Activated naive CD4-positive, alpha-beta T cell treated with anti-CD3 and anti-CD28 coated beads, Interleukin-2, amount 50 U/mL, for 24 hours (primary cell): ENCODE measurements around the gene PAK5.

Source experiments
- H3K27ac Mint-ChIP-seq: one replicate; pipeline ENCODE4 v1.8.0; 2021; ENCODE audit warnings: mild to moderate bottlenecking, mixed read lengths
- H3K27me3 Mint-ChIP-seq: one replicate; pipeline ENCODE4 v1.8.0; 2021; ENCODE audit warnings: mixed read lengths
- H3K36me3 Mint-ChIP-seq: one replicate; pipeline ENCODE4 v1.8.0; 2021; ENCODE audit warnings: mixed read lengths
- H3K4me1 Mint-ChIP-seq: one replicate; pipeline ENCODE4 v1.8.0; 2021; ENCODE audit warnings: mixed read lengths
- H3K4me3 Mint-ChIP-seq: one replicate; pipeline ENCODE4 v1.8.0; 2021; ENCODE audit warnings: mild to moderate bottlenecking, mixed read lengths
- H3K9me3 Mint-ChIP-seq: one replicate; pipeline ENCODE4 v1.8.0; 2021; ENCODE audit warnings: mixed read lengths

The PAK5 gene

GRCh38 chr20:9594284-9594875 is 244.5 kb downstream of the PAK5 start:
- H3K27me3 Mint-ChIP-seq, result no peaks in the 10 kb centered on the region
- H3K36me3 Mint-ChIP-seq, result no peaks in the 10 kb centered on the region
- H3K27ac Mint-ChIP-seq, result no peak overlapping the region
- no peaks in the 10 kb centered on the region for H3K9me3 Mint-ChIP-seq
- no peaks in the 10 kb centered on the region for H3K4me1 Mint-ChIP-seq
- no peak overlapping the region for H3K4me3 Mint-ChIP-seq

DNA sequence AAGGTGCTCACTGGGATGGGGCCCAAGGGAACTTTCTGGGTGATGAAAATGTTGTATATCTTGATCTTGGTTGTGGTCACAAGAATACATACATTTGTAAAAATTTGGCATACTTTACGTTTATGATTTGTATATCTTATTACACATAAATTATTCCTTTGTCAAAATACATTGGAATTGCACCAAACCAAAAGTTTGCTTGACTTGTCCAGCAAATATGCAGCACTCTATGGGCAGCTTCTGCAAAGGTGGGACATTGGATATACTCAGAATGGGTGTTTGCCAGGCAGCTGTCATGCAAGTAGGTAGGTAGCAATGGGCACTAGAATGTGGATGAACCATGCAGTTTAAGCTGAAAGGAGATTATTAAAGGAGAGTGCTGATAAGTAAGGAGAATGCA is 246.5 kb downstream of the PAK5 start:
- H3K4me3 Mint-ChIP-seq, result no peak overlapping the region
- H3K36me3 Mint-ChIP-seq, result no peaks in the 10 kb centered on the region
- no peaks in the 10 kb centered on the region for H3K4me1 Mint-ChIP-seq
- no peak overlapping the region for H3K27ac Mint-ChIP-seq
- H3K27me3 Mint-ChIP-seq, result no peaks in the 10 kb centered on the region
- no peaks in the 10 kb centered on the region for H3K9me3 Mint-ChIP-seq

- H3K27ac Mint-ChIP-seq, result no peak overlapping the region
- no peaks in the 10 kb centered on the region for H3K4me1 Mint-ChIP-seq
- no peaks in the 10 kb centered on the region for H3K36me3 Mint-ChIP-seq
- H3K27me3 Mint-ChIP-seq, result peaks cover 2% of the 10 kb centered on the region
- H3K9me3 Mint-ChIP-seq, result no peaks in the 10 kb centered on the region
- no peak overlapping the region for H3K4me3 Mint-ChIP-seq
These were observed 247.8 kb downstream of the PAK5 start for GRCh38 chr20:9591080-9591479.

DNA sequence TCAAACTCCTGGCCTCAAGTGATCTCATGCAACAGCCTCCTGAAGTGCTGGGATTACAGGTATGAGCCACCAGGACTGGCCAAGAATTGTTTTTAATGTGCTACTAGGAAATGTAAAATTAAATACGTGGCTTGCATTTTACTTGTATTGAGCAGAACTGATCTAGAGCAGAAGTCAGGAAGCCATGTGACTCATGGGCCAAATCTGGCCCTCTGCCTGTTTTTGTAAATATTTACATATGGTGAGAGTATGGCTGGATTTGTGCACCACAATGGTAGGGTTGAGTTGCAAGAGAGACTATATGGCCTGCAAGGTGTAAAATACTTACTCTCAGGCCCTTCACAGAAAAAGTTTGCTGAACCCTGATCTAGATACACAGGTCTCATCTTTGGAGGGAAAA is 248.7 kb downstream of the PAK5 start:
- no peaks in the 10 kb centered on the region for H3K36me3 Mint-ChIP-seq
- no peak overlapping the region for H3K27ac Mint-ChIP-seq
- no peak overlapping the region for H3K4me3 Mint-ChIP-seq
- no peaks in the 10 kb centered on the region for H3K4me1 Mint-ChIP-seq
- peaks cover 6% of the 10 kb centered on the region for H3K27me3 Mint-ChIP-seq
- H3K9me3 Mint-ChIP-seq, result no peaks in the 10 kb centered on the region

DNA sequence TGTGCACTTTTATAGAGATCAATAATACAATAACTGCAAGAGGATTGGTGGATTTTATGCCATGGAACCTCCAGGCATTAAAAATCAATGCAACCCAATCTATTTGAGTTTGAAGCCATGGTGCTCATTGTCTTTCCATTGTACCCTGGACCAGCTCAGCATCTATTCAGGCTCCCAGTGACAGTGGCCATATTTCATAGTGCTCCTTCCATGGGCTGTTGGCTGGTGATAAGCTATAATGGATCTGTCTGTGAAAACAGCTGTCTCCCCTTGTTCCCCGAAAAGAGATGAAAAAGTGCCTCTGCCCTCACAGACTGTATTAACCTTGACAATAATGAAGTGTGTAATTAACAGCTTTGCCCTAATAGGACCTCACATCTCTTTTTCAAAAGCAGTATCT is 250.2 kb downstream of the PAK5 start:
- Mint-ChIP-seq H3K9me3 (no peaks in the 10 kb centered on the region), H3K4me3 (no peak overlapping the region), H3K27me3 (peaks cover 6% of the 10 kb centered on the region), H3K36me3 (no peaks in the 10 kb centered on the region), H3K4me1 (no peaks in the 10 kb centered on the region), H3K27ac (no peak overlapping the region)

- H3K36me3 Mint-ChIP-seq, result no peaks in the 10 kb centered on the region
- H3K4me3 Mint-ChIP-seq, result no peak overlapping the region
- no peaks in the 10 kb centered on the region for H3K9me3 Mint-ChIP-seq
- H3K4me1 Mint-ChIP-seq, result no peaks in the 10 kb centered on the region
- H3K27me3 Mint-ChIP-seq, result peaks cover 6% of the 10 kb centered on the region
- H3K27ac Mint-ChIP-seq, result no peak overlapping the region
These were observed 255.7 kb downstream of the PAK5 start for GRCh38 chr20:9583151-9583550.

DNA sequence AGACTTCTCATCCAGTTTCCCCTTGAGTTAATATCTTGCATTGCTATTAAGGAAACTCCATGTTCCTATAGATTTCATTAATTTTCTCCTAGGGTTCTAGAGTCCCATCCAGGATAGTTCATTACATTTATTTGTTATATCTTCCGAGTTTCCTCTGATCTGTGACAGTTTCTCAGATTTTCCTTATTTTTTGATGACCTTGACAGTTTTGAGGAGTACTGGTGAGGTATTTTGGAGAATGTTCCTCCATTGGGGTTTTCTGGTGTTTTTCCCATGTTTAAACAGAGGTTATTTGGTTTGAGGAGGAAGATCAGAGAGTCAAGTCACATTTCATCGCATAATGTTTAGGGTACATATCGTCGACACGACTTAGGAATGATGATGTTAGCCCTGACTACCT is 256.7 kb downstream of the PAK5 start:
- H3K4me3 Mint-ChIP-seq, result no peak overlapping the region
- H3K36me3 Mint-ChIP-seq, result no peaks in the 10 kb centered on the region
- H3K9me3 Mint-ChIP-seq, result no peaks in the 10 kb centered on the region
- no peak overlapping the region for H3K27ac Mint-ChIP-seq
- H3K27me3 Mint-ChIP-seq, result peaks cover 6% of the 10 kb centered on the region
- no peaks in the 10 kb centered on the region for H3K4me1 Mint-ChIP-seq

DNA sequence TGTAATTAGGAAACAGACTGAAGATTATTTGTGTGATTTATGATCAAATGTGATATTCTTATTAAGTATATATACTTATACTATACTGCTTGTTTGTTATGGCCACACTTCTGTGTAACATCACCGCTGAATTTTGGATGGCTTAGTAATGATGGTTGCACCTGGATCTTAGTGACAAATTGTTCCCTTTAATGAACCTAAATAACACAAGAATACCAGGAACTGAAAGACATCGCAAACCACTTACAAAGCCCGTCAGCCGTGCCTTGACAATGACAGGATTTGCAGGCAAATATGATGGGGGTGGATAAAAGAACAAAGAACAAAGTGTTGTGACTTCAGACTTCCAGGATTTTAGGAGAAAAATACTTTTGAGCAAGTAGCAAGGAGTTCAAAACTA is 257.4 kb downstream of the PAK5 start:
- Mint-ChIP-seq H3K4me1 (no peaks in the 10 kb centered on the region), H3K9me3 (no peaks in the 10 kb centered on the region), H3K4me3 (no peak overlapping the region), H3K27me3 (peaks cover 4% of the 10 kb centered on the region), H3K27ac (no peak overlapping the region), H3K36me3 (no peaks in the 10 kb centered on the region)

GRCh38 chr20:9578594-9578993 is 260.3 kb downstream of the PAK5 start:
- Mint-ChIP-seq H3K4me1 (no peaks in the 10 kb centered on the region), H3K27me3 (no peaks in the 10 kb centered on the region), H3K9me3 (no peaks in the 10 kb centered on the region), H3K4me3 (no peak overlapping the region), H3K36me3 (no peaks in the 10 kb centered on the region), H3K27ac (no peak overlapping the region)

DNA sequence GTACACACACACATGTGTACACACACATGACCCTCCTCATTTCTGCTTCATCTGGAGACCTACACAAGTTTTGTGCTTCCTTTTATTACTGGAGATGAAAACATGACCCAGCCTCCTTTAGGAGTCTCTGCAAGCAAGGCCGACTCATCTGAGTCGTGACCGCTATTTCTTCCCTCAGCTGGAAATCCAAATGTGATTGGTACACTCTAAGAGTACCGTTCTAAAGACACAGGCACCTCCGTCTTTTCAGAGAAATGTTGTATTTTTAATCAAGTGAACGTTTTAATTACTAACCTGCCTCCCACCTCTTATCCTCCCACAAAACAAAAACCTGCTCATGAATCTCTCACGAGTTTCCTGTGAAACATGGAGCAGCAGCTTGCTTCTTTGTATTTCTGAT is 261.5 kb downstream of the PAK5 start:
- Mint-ChIP-seq H3K27ac (no peak overlapping the region), H3K27me3 (no peaks in the 10 kb centered on the region), H3K4me1 (no peaks in the 10 kb centered on the region), H3K9me3 (no peaks in the 10 kb centered on the region), H3K36me3 (no peaks in the 10 kb centered on the region), H3K4me3 (no peak overlapping the region)

- Mint-ChIP-seq H3K9me3 (no peaks in the 10 kb centered on the region), H3K36me3 (no peaks in the 10 kb centered on the region)
These were observed 262.2 kb downstream of the PAK5 start for GRCh38 chr20:9576695-9577094.

GRCh38 chr20:9575836-9576235 is 263.0 kb downstream of the PAK5 start:
- H3K27ac Mint-ChIP-seq, result no peak overlapping the region
- no peaks in the 10 kb centered on the region for H3K4me1 Mint-ChIP-seq
- H3K36me3 Mint-ChIP-seq, result no peaks in the 10 kb centered on the region
- H3K27me3 Mint-ChIP-seq, result no peaks in the 10 kb centered on the region
- H3K9me3 Mint-ChIP-seq, result no peaks in the 10 kb centered on the region
- no peak overlapping the region for H3K4me3 Mint-ChIP-seq

More at GRCh38 chr20:9576695-9577094, 262.2 kb downstream of the PAK5 start:
- Mint-ChIP-seq H3K4me3 (no peak overlapping the region), H3K27me3 (no peaks in the 10 kb centered on the region), H3K4me1 (no peaks in the 10 kb centered on the region), H3K27ac (no peak overlapping the region)

- no peaks in the 10 kb centered on the region for H3K36me3 Mint-ChIP-seq
- H3K27me3 Mint-ChIP-seq, result no peaks in the 10 kb centered on the region
- no peak overlapping the region for H3K4me3 Mint-ChIP-seq
- H3K4me1 Mint-ChIP-seq, result no peaks in the 10 kb centered on the region
- H3K9me3 Mint-ChIP-seq, result no peaks in the 10 kb centered on the region
- H3K27ac Mint-ChIP-seq, result no peak overlapping the region
These were observed 264.1 kb downstream of the PAK5 start for GRCh38 chr20:9574776-9575175.

- Mint-ChIP-seq H3K27ac (no peak overlapping the region), H3K4me1 (no peaks in the 10 kb centered on the region), H3K9me3 (no peaks in the 10 kb centered on the region)
These were observed 264.7 kb downstream of the PAK5 start for GRCh38 chr20:9574181-9574580.

GRCh38 chr20:9573335-9574151 is 265.3 kb downstream of the PAK5 start:
- H3K36me3 Mint-ChIP-seq, result no peaks in the 10 kb centered on the region
- no peaks in the 10 kb centered on the region for H3K27me3 Mint-ChIP-seq
- no peaks in the 10 kb centered on the region for H3K4me1 Mint-ChIP-seq
- H3K27ac Mint-ChIP-seq, result no peak overlapping the region
- no peak overlapping the region for H3K4me3 Mint-ChIP-seq
- no peaks in the 10 kb centered on the region for H3K9me3 Mint-ChIP-seq

More at GRCh38 chr20:9574181-9574580, 264.7 kb downstream of the PAK5 start:
- no peaks in the 10 kb centered on the region for H3K27me3 Mint-ChIP-seq
- H3K4me3 Mint-ChIP-seq, result no peak overlapping the region
- H3K36me3 Mint-ChIP-seq, result no peaks in the 10 kb centered on the region

GRCh38 chr20:9572670-9573069 is 266.2 kb downstream of the PAK5 start:
- no peaks in the 10 kb centered on the region for H3K27me3 Mint-ChIP-seq
- H3K9me3 Mint-ChIP-seq, result no peaks in the 10 kb centered on the region
- no peak overlapping the region for H3K4me3 Mint-ChIP-seq
- H3K36me3 Mint-ChIP-seq, result no peaks in the 10 kb centered on the region
- no peaks in the 10 kb centered on the region for H3K4me1 Mint-ChIP-seq
- H3K27ac Mint-ChIP-seq, result no peak overlapping the region
